Esophagus squamous epithelium (tissue), 5 donors: ENCODE data around the gene SYT13. TPM values are rescaled to one million over a fixed set of nuclear protein-coding genes. Genes with fewer than 3 reads are reported as not detected.

ENCODE experiments used
- DNase-seq: peaks from one replicate; lab custom pipeline; 2025; lab: John Stamatoyannopoulos, UW
- H3K27ac ChIP-seq, 4 donors: fragments of 200-600 bp; sonication (generic); one replicate each; pipeline ENCODE4 v1.5.1; 2016 to 2019; ENCODE audit warnings: mild to moderate bottlenecking in 1 of 4
- H3K27me3 ChIP-seq, 4 donors: fragments of 200-600 bp; sonication (generic); 1 replicate in 3 of 4; 2 replicates in 1 of 4; pipeline versions ENCODE4 v1.5.1 to v1.6.0; 2017 to 2021; ENCODE audit warnings: antibody characterized with exemption in 1 of 4
- H3K36me3 ChIP-seq, 3 donors: fragments of 200-600 bp; sonication (generic); one replicate each; pipeline ENCODE4 v1.5.1; 2016 to 2019
- H3K4me1 ChIP-seq, 3 donors: fragments of 200-600 bp; sonication (generic); one replicate each; pipeline ENCODE4 v1.5.1; 2017 to 2019
- H3K4me3 ChIP-seq, 4 donors: fragments of 200-600 bp; sonication (generic); 1 replicate in 3 of 4; 2 replicates in 1 of 4; pipeline ENCODE4 v1.5.1; 2016 to 2019; ENCODE audit warnings: mild to moderate bottlenecking in 2 of 4, moderate library complexity in 1 of 4
- H3K9me3 ChIP-seq, 3 donors: fragments of 200-600 bp; sonication (generic); one replicate each; pipeline ENCODE4 v1.5.1; 2016 to 2019
- POLR2A ChIP-seq, 4 donors: fragments of 450-650 bp; IDR thresholded peaks; one replicate each; pipeline ENCODE4 v1.6.1; 2017; ENCODE audit warnings: antibody characterized with exemption in 4 of 4, mild to moderate bottlenecking in 4 of 4, moderate library complexity in 3 of 4
- WGBS, 2 donors: methylation state at CpG; one replicate each; pipeline ENCODE4 v1.1.5; 2018; 5-methylcytosine and 5-hydroxymethylcytosine counted together
- intact Hi-C: fragments of 100-400 bp; cut with DNase I; formaldehyde crosslinking; loops from one replicate; pipeline ENCODE4 v1.15.0; 2022
- total RNA-seq, 4 donors: library from RNA; depleted of rRNA; stranded (reverse); fragments of >200 nt; gene quantifications; one replicate each; pipeline ENCODE4 v1.1.0, GENCODE V29; 2016
- TF ChIP-seq, protein P1 (sequence below), 6 experiments: fragments of 450-650 bp in 4 of 6; fragments of 200-600 bp in 2 of 6; sonication (generic) in 2 of 6; IDR thresholded peaks; one replicate each; pipeline ENCODE4 v1.5.1; 2016 to 2019; ENCODE audit warnings: antibody characterized with exemption in 6 of 6, mild to moderate bottlenecking in 4 of 6, moderate library complexity in 4 of 6
- donor health status: DM: yes; HTN: yes; CAD: no.

The SYT13 gene
- total RNA-seq, 4 donors from 2014 or later: 0.04 to 0.15 TPM; not detected in 2

DNA sequence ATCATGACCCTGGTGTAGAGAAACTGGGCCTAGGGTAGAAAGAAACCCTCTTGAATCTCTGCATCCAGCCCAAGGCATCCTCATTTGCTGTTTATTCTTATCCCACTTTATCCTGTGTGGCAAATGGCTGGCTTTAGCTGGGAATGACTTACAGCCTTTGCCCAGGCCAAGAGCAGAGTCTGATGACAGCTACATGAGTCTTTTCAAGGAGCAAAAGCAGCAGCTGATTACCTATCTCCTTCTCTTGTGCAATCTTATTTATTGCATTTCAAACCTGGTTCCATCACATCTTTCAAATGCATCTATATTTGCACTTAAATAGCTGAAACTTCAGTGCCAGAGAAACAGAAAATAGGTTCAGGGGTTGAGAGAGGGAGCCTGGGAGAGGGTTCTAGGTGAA lies 26.1 kb downstream of the SYT13 start:
- H3K27ac ChIP-seq: no peak overlapping the region
- TF ChIP-seq, protein P1, sequence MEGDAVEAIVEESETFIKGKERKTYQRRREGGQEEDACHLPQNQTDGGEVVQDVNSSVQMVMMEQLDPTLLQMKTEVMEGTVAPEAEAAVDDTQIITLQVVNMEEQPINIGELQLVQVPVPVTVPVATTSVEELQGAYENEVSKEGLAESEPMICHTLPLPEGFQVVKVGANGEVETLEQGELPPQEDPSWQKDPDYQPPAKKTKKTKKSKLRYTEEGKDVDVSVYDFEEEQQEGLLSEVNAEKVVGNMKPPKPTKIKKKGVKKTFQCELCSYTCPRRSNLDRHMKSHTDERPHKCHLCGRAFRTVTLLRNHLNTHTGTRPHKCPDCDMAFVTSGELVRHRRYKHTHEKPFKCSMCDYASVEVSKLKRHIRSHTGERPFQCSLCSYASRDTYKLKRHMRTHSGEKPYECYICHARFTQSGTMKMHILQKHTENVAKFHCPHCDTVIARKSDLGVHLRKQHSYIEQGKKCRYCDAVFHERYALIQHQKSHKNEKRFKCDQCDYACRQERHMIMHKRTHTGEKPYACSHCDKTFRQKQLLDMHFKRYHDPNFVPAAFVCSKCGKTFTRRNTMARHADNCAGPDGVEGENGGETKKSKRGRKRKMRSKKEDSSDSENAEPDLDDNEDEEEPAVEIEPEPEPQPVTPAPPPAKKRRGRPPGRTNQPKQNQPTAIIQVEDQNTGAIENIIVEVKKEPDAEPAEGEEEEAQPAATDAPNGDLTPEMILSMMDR (IDR thresholded peaks at IDR 0.05): no peak
- TF ChIP-seq POLR2A (IDR thresholded peaks at IDR 0.05): no peak
- H3K36me3 ChIP-seq: no peaks in the 10 kb centered on the region

GRCh38 chr11:45259592-45259991 lies 26.5 kb downstream of the SYT13 start:
- Histone ChIP-seq H3K27me3 (peaks cover 0 to 59% (median 0%) of the 10 kb centered on the region in 4 donors), H3K4me1 (peaks cover 0 to under 1% (median 0%) of the 10 kb centered on the region in 3 donors), H3K27ac (no peak overlapping the region), H3K9me3 (no peaks in the 10 kb centered on the region), H3K4me3 (no peak overlapping the region), H3K36me3 (no peaks in the 10 kb centered on the region)
- DNase-seq: no peak
- WGBS, 2 donors: 70 to 86% methylated on average over 3 of the region's 3 CpGs
- TF ChIP-seq POLR2A (IDR thresholded peaks at IDR 0.05): no peak
- TF ChIP-seq, protein P1 (IDR thresholded peaks at IDR 0.05): no peak
- intact Hi-C loops: no loop called here

More for the DNA sequence above, 26.1 kb downstream of the SYT13 start:
- H3K9me3 ChIP-seq: no peaks in the 10 kb centered on the region
- intact Hi-C loops: no loop called here
- H3K27me3 ChIP-seq: peaks cover 0 to 63% (median 0%) of the 10 kb centered on the region in 4 donors
- no peak for DNase-seq
- H3K4me1 ChIP-seq: peaks cover 0 to 5% (median under 1%) of the 10 kb centered on the region in 3 donors
- H3K4me3 ChIP-seq: no peak overlapping the region

DNA sequence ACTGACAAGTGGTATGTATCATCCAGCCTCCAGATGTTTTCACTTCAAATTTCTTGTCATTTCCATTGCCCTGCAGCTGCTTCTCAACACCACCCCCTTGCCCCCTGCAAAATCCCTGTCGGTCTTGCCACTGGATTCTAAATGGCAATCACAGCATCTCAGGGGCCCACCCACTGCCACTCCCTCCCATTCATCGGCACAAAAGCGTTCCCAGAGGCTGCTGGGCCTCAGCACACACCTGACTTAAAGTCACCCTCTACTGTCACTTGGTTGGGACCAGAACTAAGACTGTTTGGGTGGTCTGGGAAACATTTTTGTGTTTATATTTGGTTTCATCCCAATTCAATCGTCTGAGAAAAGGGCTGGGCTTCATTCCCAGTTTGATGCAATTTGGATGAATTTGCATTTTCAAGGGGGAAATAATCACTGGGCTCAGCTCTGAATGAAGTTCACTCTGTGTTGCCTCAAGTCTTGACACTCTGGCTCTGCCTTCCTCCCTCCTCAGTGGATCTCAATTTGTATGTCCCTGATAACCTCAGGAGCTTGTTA lies 27.1 kb downstream of the SYT13 start:
- 10 to 50% methylated on average over 4 of the region's 4 CpGs for WGBS, 2 donors
- intact Hi-C loops: no loop called here

DNA sequence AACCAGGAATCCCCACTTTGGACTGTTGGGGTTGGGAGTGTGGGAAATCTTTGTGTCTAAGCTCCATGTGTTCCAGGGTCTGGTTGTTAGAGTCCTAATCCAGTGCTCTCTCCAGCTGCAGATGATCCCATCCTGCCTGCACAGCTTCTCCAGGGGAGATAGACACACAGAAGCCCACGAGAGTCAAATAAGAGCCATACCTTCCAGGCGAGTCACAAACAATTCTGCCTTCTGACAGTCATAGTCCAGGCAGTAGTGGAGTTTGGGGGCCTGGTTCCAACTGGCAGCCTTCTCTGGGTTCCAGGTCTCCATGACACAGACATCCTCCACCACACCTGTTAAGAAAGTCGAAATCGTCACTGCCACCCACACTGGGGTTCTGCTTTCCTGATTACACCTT lies 32.1 kb downstream of the SYT13 start:
- Histone ChIP-seq H3K27ac (no peak overlapping the region), H3K27me3 (peaks cover 0 to 40% (median 0%) of the 10 kb centered on the region in 4 donors), H3K4me1 (no peaks in the 10 kb centered on the region), H3K36me3 (no peaks in the 10 kb centered on the region), H3K4me3 (no peak overlapping the region), H3K9me3 (no peaks in the 10 kb centered on the region)
- intact Hi-C loops: no loop called here
- WGBS, 2 donors: 80 to 89% methylated on average over 2 to 3 of the region's 4 CpGs
- TF ChIP-seq, protein P1 (IDR thresholded peaks at IDR 0.05): no peak
- no peak for TF ChIP-seq POLR2A (IDR thresholded peaks at IDR 0.05)
- no peak for DNase-seq

More for the DNA sequence above, 27.1 kb downstream of the SYT13 start:
- Histone ChIP-seq H3K27ac (no peak overlapping the region), H3K4me3 (no peak overlapping the region), H3K9me3 (no peaks in the 10 kb centered on the region), H3K36me3 (no peaks in the 10 kb centered on the region), H3K27me3 (peaks cover 0 to 64% (median 0%) of the 10 kb centered on the region in 4 donors), H3K4me1 (no peaks in the 10 kb centered on the region)
- TF ChIP-seq, protein P1 (IDR thresholded peaks at IDR 0.05): no peak
- TF ChIP-seq POLR2A (IDR thresholded peaks at IDR 0.05): no peak
- DNase-seq: no peak

DNA sequence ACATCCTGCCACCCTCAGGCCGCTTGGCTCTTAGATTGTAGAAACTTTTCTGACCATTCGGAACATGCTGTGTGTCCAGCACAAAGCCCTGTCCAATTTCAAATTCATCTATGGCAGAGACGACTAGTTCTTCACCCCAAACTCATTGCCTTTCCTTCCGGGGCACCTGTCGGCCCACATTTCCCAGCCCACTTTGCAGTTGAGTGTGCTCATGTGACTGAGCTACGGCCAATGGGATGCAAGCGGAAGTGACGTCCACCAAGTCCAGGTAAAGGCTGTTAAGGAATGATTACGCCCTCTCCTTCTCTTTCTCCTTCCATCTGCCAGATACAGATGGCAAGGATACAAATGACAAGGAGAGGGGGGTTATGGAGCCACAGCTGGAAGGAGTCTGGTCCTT lies 32.5 kb downstream of the SYT13 start:
- intact Hi-C loops: no loop called here
- H3K4me1 ChIP-seq: no peaks in the 10 kb centered on the region
- no peak overlapping the region for H3K27ac ChIP-seq
- no peak for DNase-seq
- H3K36me3 ChIP-seq: no peaks in the 10 kb centered on the region
- peaks cover 0 to 36% (median 0%) of the 10 kb centered on the region in 4 donors for H3K27me3 ChIP-seq
- WGBS, 2 donors: 76 to 77% methylated on average over 8 to 9 of the region's 9 CpGs
- no peaks in the 10 kb centered on the region for H3K9me3 ChIP-seq
- no peak overlapping the region for H3K4me3 ChIP-seq
- TF ChIP-seq, protein P1 (IDR thresholded peaks at IDR 0.05): no peak
- no peak for TF ChIP-seq POLR2A (IDR thresholded peaks at IDR 0.05)
